Natural killer cell treated with Interleukin-12 subunit alpha and Interleukin-12 subunit beta and Interleukin-15 and Interleukin-18, amount 100 ng/mL, for 72 hours (primary cell): ENCODE data around the gene ICE2. TPM values are rescaled to one million over a fixed set of nuclear protein-coding genes. Genes with fewer than 3 reads are reported as not detected.

Source experiments
- ATAC-seq, 2 donors: fragments of 150-1000 bp; cut with Tn5 transposase in 1 of 2; sonication (Bioruptor Pico), chemical (Tn5 transposase) in 1 of 2; 2 replicates each; pipeline ENCODE4 v1.10.0; 2021
- DNase-seq: peaks from one replicate; pipeline ENCODE4 v3.0.0; 2022; ENCODE audit warnings: low spot score
- H3K27ac Mint-ChIP-seq, 2 donors: 1 replicate in 1 of 2; 2 replicates in 1 of 2; pipeline ENCODE4 v1.8.0; 2022; ENCODE audit warnings: mixed read lengths in 2 of 2, mild to moderate bottlenecking in 1 of 2, moderate library complexity in 1 of 2
- H3K27me3 Mint-ChIP-seq, 2 donors: 1 replicate in 1 of 2; 2 replicates in 1 of 2; pipeline ENCODE4 v1.8.0; 2022; ENCODE audit warnings: mixed read lengths in 2 of 2
- H3K36me3 Mint-ChIP-seq: one replicate; pipeline ENCODE4 v1.8.0; 2022; ENCODE audit warnings: mixed read lengths
- H3K4me1 Mint-ChIP-seq, 2 donors: 1 replicate in 1 of 2; 2 replicates in 1 of 2; pipeline ENCODE4 v1.8.0; 2022; ENCODE audit warnings: low read depth in 2 of 2, mixed read lengths in 2 of 2, mild to moderate bottlenecking in 1 of 2
- H3K4me3 Mint-ChIP-seq: one replicate; pipeline ENCODE4 v1.8.0; 2022; ENCODE audit warnings: mixed read lengths
- H3K9me3 Mint-ChIP-seq: 2 replicates; pipeline ENCODE4 v1.8.0; 2022; ENCODE audit warnings: mixed read lengths
- total RNA-seq, 2 donors: library from RNA; stranded (reverse); gene quantifications; one replicate each; pipeline ENCODE4 v1.2.3, GENCODE V29; 2022

Gene ICE2
- total RNA-seq, 2 donors from 2014 or later: 38.9 to 79.4 TPM

GRCh38 chr15:60376677-60377095, 102.3 kb downstream of the ICE2 start:
- no peak for DNase-seq
- Mint-ChIP-seq H3K36me3 (no peaks in the 10 kb centered on the region), H3K27ac (no peak overlapping the region), H3K9me3 (no peaks in the 10 kb centered on the region), H3K4me1 (peaks cover 6% of the 10 kb centered on the region in 2 donors), H3K27me3 (no peaks in the 10 kb centered on the region), H3K4me3 (no peak overlapping the region)
- ATAC-seq: peak in 1 of 2 donors; percentile 38

- Mint-ChIP-seq H3K36me3 (no peaks in the 10 kb centered on the region), H3K27me3 (no peaks in the 10 kb centered on the region), H3K27ac (no peak overlapping the region), H3K4me1 (peaks cover 6 to 10% of the 10 kb centered on the region in 2 donors), H3K4me3 (no peak overlapping the region), H3K9me3 (no peaks in the 10 kb centered on the region)
- ATAC-seq (no peak), DNase-seq (no peak)
Observed at GRCh38 chr15:60375306-60375705, 103.6 kb downstream of the ICE2 start.

- DNase-seq (no peak), ATAC-seq (no peak)
- no peaks in the 10 kb centered on the region for H3K36me3 Mint-ChIP-seq
- no peaks in the 10 kb centered on the region for H3K27me3 Mint-ChIP-seq
- peaks cover 10% of the 10 kb centered on the region in 2 donors for H3K4me1 Mint-ChIP-seq
- H3K9me3 Mint-ChIP-seq: no peaks in the 10 kb centered on the region
- no peak overlapping the region for H3K4me3 Mint-ChIP-seq
- no peak overlapping the region for H3K27ac Mint-ChIP-seq
Observed at GRCh38 chr15:60374628-60375081, 104.3 kb downstream of the ICE2 start.

GRCh38 chr15:60374209-60374608, 104.7 kb downstream of the ICE2 start:
- H3K4me1 Mint-ChIP-seq: peaks cover 10 to 12% of the 10 kb centered on the region in 2 donors
- H3K27ac Mint-ChIP-seq: peak overlapping the region in 1 of 2 donors; percentile 23
- ATAC-seq: no peak
- H3K4me3 Mint-ChIP-seq: no peak overlapping the region
- no peak for DNase-seq
- H3K9me3 Mint-ChIP-seq: no peaks in the 10 kb centered on the region
- H3K27me3 Mint-ChIP-seq: no peaks in the 10 kb centered on the region
- no peaks in the 10 kb centered on the region for H3K36me3 Mint-ChIP-seq

GRCh38 chr15:60373745-60374144, 105.2 kb downstream of the ICE2 start:
- DNase-seq: no peak
- peak overlapping the region in 1 of 2 donors; percentile 23 for H3K27ac Mint-ChIP-seq
- no peak overlapping the region for H3K4me3 Mint-ChIP-seq
- peaks cover 10 to 13% of the 10 kb centered on the region in 2 donors for H3K4me1 Mint-ChIP-seq
- no peaks in the 10 kb centered on the region for H3K36me3 Mint-ChIP-seq
- no peak for ATAC-seq
- H3K27me3 Mint-ChIP-seq: no peaks in the 10 kb centered on the region
- no peaks in the 10 kb centered on the region for H3K9me3 Mint-ChIP-seq

GRCh38 chr15:60373327-60373726, 105.6 kb downstream of the ICE2 start:
- H3K27ac Mint-ChIP-seq: peak overlapping the region in 1 of 2 donors; percentile 23
- no peaks in the 10 kb centered on the region for H3K9me3 Mint-ChIP-seq

GRCh38 chr15:60372756-60373155, 106.2 kb downstream of the ICE2 start:
- peak overlapping the region in 1 of 2 donors; percentile 20 for H3K27ac Mint-ChIP-seq
- no peaks in the 10 kb centered on the region for H3K36me3 Mint-ChIP-seq

More at GRCh38 chr15:60373327-60373726, 105.6 kb downstream of the ICE2 start:
- DNase-seq (no peak), ATAC-seq (no peak)
- H3K27me3 Mint-ChIP-seq: no peaks in the 10 kb centered on the region
- peaks cover 10 to 13% of the 10 kb centered on the region in 2 donors for H3K4me1 Mint-ChIP-seq
- H3K4me3 Mint-ChIP-seq: no peak overlapping the region
- H3K36me3 Mint-ChIP-seq: no peaks in the 10 kb centered on the region

GRCh38 chr15:60372227-60372626, 106.7 kb downstream of the ICE2 start:
- Mint-ChIP-seq H3K27me3 (no peaks in the 10 kb centered on the region), H3K9me3 (no peaks in the 10 kb centered on the region), H3K4me1 (peaks cover 10 to 13% of the 10 kb centered on the region in 2 donors), H3K4me3 (no peak overlapping the region), H3K27ac (no peak overlapping the region), H3K36me3 (no peaks in the 10 kb centered on the region)
- no peak for DNase-seq
- ATAC-seq: no peak

More at GRCh38 chr15:60372756-60373155, 106.2 kb downstream of the ICE2 start:
- H3K4me3 Mint-ChIP-seq: no peak overlapping the region
- H3K4me1 Mint-ChIP-seq: peaks cover 10 to 13% of the 10 kb centered on the region in 2 donors
- DNase-seq (no peak), ATAC-seq (no peak)
- no peaks in the 10 kb centered on the region for H3K9me3 Mint-ChIP-seq
- no peaks in the 10 kb centered on the region for H3K27me3 Mint-ChIP-seq

GRCh38 chr15:60371175-60372051, 107.5 kb downstream of the ICE2 start:
- H3K4me1 Mint-ChIP-seq: peaks cover 10 to 13% of the 10 kb centered on the region in 2 donors
- no peaks in the 10 kb centered on the region for H3K36me3 Mint-ChIP-seq
- ATAC-seq: no peak

GRCh38 chr15:60370869-60371136, 108.1 kb downstream of the ICE2 start:
- no peaks in the 10 kb centered on the region for H3K9me3 Mint-ChIP-seq
- DNase-seq: no peak
- no peak overlapping the region for H3K27ac Mint-ChIP-seq
- no peaks in the 10 kb centered on the region for H3K36me3 Mint-ChIP-seq
- H3K4me3 Mint-ChIP-seq: no peak overlapping the region
- H3K4me1 Mint-ChIP-seq: peaks cover 10% of the 10 kb centered on the region in 2 donors
- no peaks in the 10 kb centered on the region for H3K27me3 Mint-ChIP-seq
- no peak for ATAC-seq

More at GRCh38 chr15:60371175-60372051, 107.5 kb downstream of the ICE2 start:
- Mint-ChIP-seq H3K27me3 (no peaks in the 10 kb centered on the region), H3K4me3 (no peak overlapping the region), H3K27ac (no peak overlapping the region), H3K9me3 (no peaks in the 10 kb centered on the region)
- DNase-seq: no peak

- H3K36me3 Mint-ChIP-seq: no peaks in the 10 kb centered on the region
- ATAC-seq: no peak
- H3K27me3 Mint-ChIP-seq: no peaks in the 10 kb centered on the region
- no peaks in the 10 kb centered on the region for H3K9me3 Mint-ChIP-seq
- peaks cover 5 to 10% of the 10 kb centered on the region in 2 donors for H3K4me1 Mint-ChIP-seq
- no peak for DNase-seq
- H3K4me3 Mint-ChIP-seq: no peak overlapping the region
- no peak overlapping the region for H3K27ac Mint-ChIP-seq
Observed at GRCh38 chr15:60370105-60370868, 108.7 kb downstream of the ICE2 start.

GRCh38 chr15:60369696-60370095, 109.2 kb downstream of the ICE2 start:
- Mint-ChIP-seq H3K4me1 (peaks cover 4 to 10% of the 10 kb centered on the region in 2 donors), H3K27ac (no peak overlapping the region), H3K9me3 (no peaks in the 10 kb centered on the region), H3K4me3 (no peak overlapping the region), H3K36me3 (no peaks in the 10 kb centered on the region), H3K27me3 (no peaks in the 10 kb centered on the region)
- DNase-seq (no peak), ATAC-seq (no peak)
